HEK293 (cell line): ENCODE results near the gene SEMA3F.

Source experiments
- CTCF ChIA-PET: fragments of 350-600 bp; formaldehyde crosslinking; extraction: SDS; loops from one replicate; lab custom pipeline; 2021; ENCODE audit warnings: antibody characterized with exemption; lab: Yijun Ruan, JAX
- POLR2A ChIA-PET: fragments of 300-600 bp; formaldehyde crosslinking; extraction: SDS; loops from one replicate; lab custom pipeline; 2020; ENCODE audit warnings: antibody characterized with exemption, inconsistent platforms; lab: Yijun Ruan, JAX
- H3K27ac ChIP-seq: fragments of 200-500 bp; sonication (Bioruptor generic); 2 replicates; pipeline ENCODE4 v1.5.1; 2014; ENCODE audit warnings: low read depth, low read length, control low read depth, inconsistent platforms; ENCODE audit errors: extremely low read depth
- H3K36me3 ChIP-seq, 2 experiments: fragments of 200-500 bp in 1 of 2; sonication (Bioruptor generic) in 1 of 2; 1 replicate in 1 of 2; 2 replicates in 1 of 2; pipeline ENCODE4 v1.5.1; 2014 to 2017; ENCODE audit warnings: inconsistent platforms in 2 of 2, low read length in 2 of 2; ENCODE audit not compliant: control insufficient read depth in 2 of 2, insufficient read depth in 1 of 2
- H3K4me1 ChIP-seq: fragments of 200-500 bp; sonication (Bioruptor generic); 2 replicates; pipeline ENCODE4 v1.5.1; 2014; ENCODE audit warnings: mild to moderate bottlenecking, low read length, inconsistent platforms; ENCODE audit not compliant: control insufficient read depth, insufficient read depth
- H3K4me3 ChIP-seq: 2 replicates; pipeline ENCODE4 v1.5.1; 2011; ENCODE audit warnings: low read depth, mild to moderate bottlenecking, control low read depth, low read length, moderate library complexity
- H3K9me3 ChIP-seq: fragments of 200-500 bp; sonication (Bioruptor generic); 2 replicates; pipeline ENCODE4 v1.5.1; 2014; ENCODE audit warnings: low read depth, low read length, inconsistent platforms; ENCODE audit not compliant: control insufficient read depth, insufficient read depth
- GLI4 ChIP-seq: fragments of 450-650 bp; formaldehyde crosslinking; IDR thresholded peaks from 2 replicates; pipeline ENCODE4 v1.5.1; 2016; ENCODE audit warnings: missing biosample characterization, missing genetic modification characterization
- HOXC10 ChIP-seq: sonication (generic); formaldehyde crosslinking; IDR thresholded peaks from 2 replicates; pipeline ENCODE4 v1.8.1; 2023; ENCODE audit warnings: mild to moderate bottlenecking, missing genetic modification reagents
- HOXD13 ChIP-seq: sonication (generic); formaldehyde crosslinking; IDR thresholded peaks from 2 replicates; pipeline ENCODE4 v1.8.0; 2022; ENCODE audit warnings: missing genetic modification reagents, borderline replicate concordance
- KLF7 ChIP-seq: fragments of 450-650 bp; formaldehyde crosslinking; IDR thresholded peaks from 2 replicates; pipeline ENCODE4 v1.5.1; 2016; ENCODE audit warnings: missing biosample characterization, missing genetic modification characterization, borderline replicate concordance
- RBAK ChIP-seq: fragments of 450-650 bp; formaldehyde crosslinking; IDR thresholded peaks from 2 replicates; pipeline ENCODE4 v1.5.1; 2016; ENCODE audit warnings: missing biosample characterization, missing genetic modification characterization
- ZBTB8A ChIP-seq: fragments of 450-650 bp; formaldehyde crosslinking; IDR thresholded peaks from 2 replicates; pipeline ENCODE4 v1.5.1; 2016; ENCODE audit warnings: missing biosample characterization, missing genetic modification characterization
- ZNF112 ChIP-seq: fragments of 450-650 bp; formaldehyde crosslinking; IDR thresholded peaks from 2 replicates; pipeline ENCODE4 v1.5.0; 2017; ENCODE audit warnings: missing biosample characterization, missing genetic modification characterization
- ZNF202 ChIP-seq: fragments of 450-650 bp; formaldehyde crosslinking; IDR thresholded peaks from 2 replicates; pipeline ENCODE4 v1.5.1; 2016; ENCODE audit warnings: missing biosample characterization, missing genetic modification characterization, borderline replicate concordance
- ZNF292 ChIP-seq: fragments of 450-650 bp; formaldehyde crosslinking; IDR thresholded peaks from 2 replicates; pipeline ENCODE4 v1.5.1; 2016; ENCODE audit warnings: low read depth, missing biosample characterization, missing genetic modification characterization, borderline replicate concordance
- ZNF302 ChIP-seq: fragments of 450-650 bp; formaldehyde crosslinking; IDR thresholded peaks from 2 replicates; pipeline ENCODE4 v1.5.1; 2016; ENCODE audit warnings: missing biosample characterization, missing genetic modification characterization, low read depth
- ZNF560 ChIP-seq: fragments of 450-650 bp; formaldehyde crosslinking; IDR thresholded peaks from 2 replicates; pipeline ENCODE4 v1.5.1; 2017; ENCODE audit warnings: missing biosample characterization, missing genetic modification characterization, borderline replicate concordance
- ZNF610 ChIP-seq: fragments of 450-650 bp; formaldehyde crosslinking; IDR thresholded peaks from 2 replicates; pipeline ENCODE4 v1.5.1; 2016; ENCODE audit warnings: missing biosample characterization, missing genetic modification characterization, borderline replicate concordance
- ZNF830 ChIP-seq: fragments of 450-650 bp; IDR thresholded peaks from 2 replicates; pipeline ENCODE4 v1.5.0; 2018; ENCODE audit warnings: missing biosample characterization, missing genetic modification characterization, low read depth, mild to moderate bottlenecking, moderate library complexity
- TF ChIP-seq, protein P1 (sequence below): fragments of 450-650 bp; formaldehyde crosslinking; IDR thresholded peaks from 2 replicates; pipeline ENCODE4 v1.5.1; 2016; ENCODE audit warnings: missing biosample characterization, missing genetic modification characterization, low read depth
- TF ChIP-seq, protein P2 (sequence below): fragments of 450-650 bp; formaldehyde crosslinking; IDR thresholded peaks from 2 replicates; pipeline ENCODE4 v1.5.1; 2017; ENCODE audit warnings: missing biosample characterization, missing genetic modification characterization

SEMA3F gene

DNA sequence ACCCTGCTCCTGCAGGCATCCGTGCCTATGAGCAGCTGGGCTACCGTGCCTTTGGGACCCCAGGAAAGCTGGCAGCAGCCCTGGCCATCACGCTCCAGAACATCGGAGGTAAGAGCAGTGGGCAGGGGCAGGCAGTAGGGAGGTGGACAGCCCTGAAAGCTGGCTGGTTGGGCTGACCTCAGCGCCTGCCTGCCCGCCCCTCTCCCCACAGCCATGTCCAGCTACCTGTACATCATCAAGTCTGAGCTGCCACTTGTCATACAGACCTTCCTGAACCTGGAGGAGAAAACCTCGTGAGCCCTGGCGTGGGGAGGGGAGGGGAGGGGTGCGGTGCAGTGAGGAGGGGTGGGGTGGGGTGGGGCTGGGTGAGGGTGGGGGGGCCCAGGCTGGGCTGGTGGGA, 60.4 kb downstream of the SEMA3F start (continued):
- TF ChIP-seq, protein P1, sequence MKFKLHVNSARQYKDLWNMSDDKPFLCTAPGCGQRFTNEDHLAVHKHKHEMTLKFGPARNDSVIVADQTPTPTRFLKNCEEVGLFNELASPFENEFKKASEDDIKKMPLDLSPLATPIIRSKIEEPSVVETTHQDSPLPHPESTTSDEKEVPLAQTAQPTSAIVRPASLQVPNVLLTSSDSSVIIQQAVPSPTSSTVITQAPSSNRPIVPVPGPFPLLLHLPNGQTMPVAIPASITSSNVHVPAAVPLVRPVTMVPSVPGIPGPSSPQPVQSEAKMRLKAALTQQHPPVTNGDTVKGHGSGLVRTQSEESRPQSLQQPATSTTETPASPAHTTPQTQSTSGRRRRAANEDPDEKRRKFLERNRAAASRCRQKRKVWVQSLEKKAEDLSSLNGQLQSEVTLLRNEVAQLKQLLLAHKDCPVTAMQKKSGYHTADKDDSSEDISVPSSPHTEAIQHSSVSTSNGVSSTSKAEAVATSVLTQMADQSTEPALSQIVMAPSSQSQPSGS (tag by site-specific recombination) = no peak
- no peak for TF ChIP-seq RBAK (tag by site-specific recombination)

DNA sequence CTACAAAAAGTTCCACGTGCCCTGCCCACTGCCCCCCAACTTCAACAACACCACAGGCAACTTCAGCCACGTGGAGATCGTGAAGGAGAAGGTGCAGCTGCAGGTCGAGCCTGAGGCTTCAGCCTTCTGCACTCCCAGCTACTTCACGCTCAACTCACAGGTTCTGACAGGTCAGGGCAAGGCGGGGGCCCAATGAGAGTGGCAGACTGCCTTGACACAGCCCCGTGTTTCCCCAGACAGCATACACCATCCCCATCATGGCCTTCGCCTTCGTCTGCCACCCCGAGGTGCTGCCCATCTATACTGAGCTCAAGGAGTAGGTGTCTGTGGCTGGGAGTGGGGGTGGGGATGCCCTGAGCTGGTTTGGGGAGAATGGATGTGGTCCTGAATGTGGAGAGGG, 62.6 kb downstream of the SEMA3F start:
- TF ChIP-seq ZBTB8A (tag by site-specific recombination) (no peak), ZNF830 (no peak), HOXC10 (no peak)
- H3K9me3 ChIP-seq = no peaks in the 10 kb centered on the region
- POLR2A ChIA-PET = interaction anchor here (1.2 kb wide), 1 partner anchor 8 kb away, joined by 3 read pairs; no protein-coding TSS in a partner anchor
- no peak overlapping the region for H3K27ac ChIP-seq
- H3K4me1 ChIP-seq = no peaks in the 10 kb centered on the region
- peaks cover 0 to 5% of the 10 kb centered on the region in 2 experiments; a peak in 1 of 3 replicates for H3K36me3 ChIP-seq
- no peak overlapping the region for H3K4me3 ChIP-seq
- CTCF ChIA-PET = interaction anchor here (0.7 to 17.6 kb wide), 3 partner anchors 8 to 29 kb away, joined by 3 to 237 read pairs (median 3); partner anchors contain the start of gene GNAT1

GRCh38 chr3:50218448-50218847, 63.3 kb downstream of the SEMA3F start:
- no peak overlapping the region for H3K27ac ChIP-seq
- peaks cover 0 to 5% of the 10 kb centered on the region in 2 experiments; a peak in 1 of 3 replicates for H3K36me3 ChIP-seq
- POLR2A ChIA-PET = no interaction called here
- H3K4me1 ChIP-seq = no peaks in the 10 kb centered on the region
- no peak overlapping the region for H3K4me3 ChIP-seq
- CTCF ChIA-PET = interaction anchor here (0.6 to 17.6 kb wide), 2 partner anchors 8 to 25 kb away, joined by 3 to 237 read pairs; partner anchors contain the start of gene GNAT1
- H3K9me3 ChIP-seq = no peaks in the 10 kb centered on the region
- TF ChIP-seq, protein P2, sequence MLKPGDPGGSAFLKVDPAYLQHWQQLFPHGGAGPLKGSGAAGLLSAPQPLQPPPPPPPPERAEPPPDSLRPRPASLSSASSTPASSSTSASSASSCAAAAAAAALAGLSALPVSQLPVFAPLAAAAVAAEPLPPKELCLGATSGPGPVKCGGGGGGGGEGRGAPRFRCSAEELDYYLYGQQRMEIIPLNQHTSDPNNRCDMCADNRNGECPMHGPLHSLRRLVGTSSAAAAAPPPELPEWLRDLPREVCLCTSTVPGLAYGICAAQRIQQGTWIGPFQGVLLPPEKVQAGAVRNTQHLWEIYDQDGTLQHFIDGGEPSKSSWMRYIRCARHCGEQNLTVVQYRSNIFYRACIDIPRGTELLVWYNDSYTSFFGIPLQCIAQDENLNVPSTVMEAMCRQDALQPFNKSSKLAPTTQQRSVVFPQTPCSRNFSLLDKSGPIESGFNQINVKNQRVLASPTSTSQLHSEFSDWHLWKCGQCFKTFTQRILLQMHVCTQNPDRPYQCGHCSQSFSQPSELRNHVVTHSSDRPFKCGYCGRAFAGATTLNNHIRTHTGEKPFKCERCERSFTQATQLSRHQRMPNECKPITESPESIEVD (tag by site-specific recombination) = no peak
- TF ChIP-seq HOXD13 (CRISPR knock-in tag) (no peak), GLI4 (tag by site-specific recombination) (no peak), ZNF202 (no peak)

- no peaks in the 10 kb centered on the region for H3K4me1 ChIP-seq
- no peak overlapping the region for H3K27ac ChIP-seq
- H3K4me3 ChIP-seq = no peak overlapping the region
- TF ChIP-seq ZNF292 (no peak), ZNF560 (tag by site-specific recombination) (no peak), ZNF610 (tag by site-specific recombination) (no peak), ZNF112 (tag by site-specific recombination) (no peak), ZNF302 (tag by site-specific recombination) (no peak), KLF7 (tag by site-specific recombination) (no peak)
- H3K9me3 ChIP-seq = no peaks in the 10 kb centered on the region
- POLR2A ChIA-PET = no interaction called here
- peaks cover 0 to 5% of the 10 kb centered on the region in 2 experiments; a peak in 1 of 3 replicates for H3K36me3 ChIP-seq
- CTCF ChIA-PET = interaction anchor here (0.7 to 17.6 kb wide), 4 partner anchors 9 to 55 kb away, joined by 3 to 237 read pairs (median 4); partner anchors contain the start of gene GNAT1
Measured at GRCh38 chr3:50219285-50219684, 64.2 kb downstream of the SEMA3F start.
